HepG2 (cell line): Measurements from ENCODE around the gene SSR2. TPM values are rescaled to one million over a fixed set of nuclear protein-coding genes. Genes with fewer than 3 reads are reported as not detected.

Experiments used
- ARNT2 ChIP-seq: sonication (generic); formaldehyde crosslinking; IDR thresholded peaks from 2 replicates; pipeline ENCODE4 v1.8.0; 2022; ENCODE audit warnings: mild to moderate bottlenecking, low read depth, missing genetic modification reagents, moderate library complexity
- ERF ChIP-seq: IDR thresholded peaks from 2 replicates; pipeline ENCODE4 v1.6.1; 2018; ENCODE audit warnings: missing biosample characterization, missing genetic modification reagents
- IRF2 ChIP-seq: IDR thresholded peaks from 2 replicates; pipeline ENCODE4 v1.6.1; 2018; ENCODE audit warnings: missing genetic modification reagents, missing compliant biosample characterization
- KAT7 ChIP-seq: IDR thresholded peaks from 2 replicates; pipeline ENCODE4 v1.6.1; 2018; ENCODE audit warnings: borderline replicate concordance, missing compliant biosample characterization
- RAD21 ChIP-seq: fragments of 450-650 bp; formaldehyde crosslinking; IDR thresholded peaks from 2 replicates; pipeline ENCODE4 v1.5.0; 2020; ENCODE audit warnings: mild to moderate bottlenecking
- RARA ChIP-seq: IDR thresholded peaks from 2 replicates; pipeline ENCODE4 v1.6.1; 2016; ENCODE audit warnings: missing genetic modification reagents, missing compliant biosample characterization
- RCOR2 ChIP-seq: IDR thresholded peaks from 2 replicates; pipeline ENCODE4 v1.6.1; 2016; ENCODE audit warnings: missing biosample characterization, missing genetic modification reagents
- SMARCE1 ChIP-seq: fragments of 450-650 bp; IDR thresholded peaks from 2 replicates; pipeline ENCODE4 v1.6.1; 2017; ENCODE audit warnings: borderline replicate concordance
- ZNF10 ChIP-seq: sonication (generic); formaldehyde crosslinking; IDR thresholded peaks from 2 replicates; pipeline ENCODE4 v1.4.0; 2020; ENCODE audit warnings: mild to moderate bottlenecking, low read depth, missing genetic modification reagents, borderline replicate concordance
- ZNF317 ChIP-seq: sonication (generic); formaldehyde crosslinking; IDR thresholded peaks from 2 replicates; pipeline ENCODE4 v1.5.0; 2020; ENCODE audit warnings: mild to moderate bottlenecking, missing genetic modification reagents
- ZNF614 ChIP-seq: IDR thresholded peaks from 2 replicates; pipeline ENCODE4 v1.6.1; 2018; ENCODE audit warnings: missing biosample characterization, missing genetic modification reagents, inconsistent platforms, borderline replicate concordance
- polyA plus RNA-seq, 8 experiments: library from polyadenylated mRNA; depleted of rRNA in 3 of 8; stranded (reverse) in 7 of 8; unstranded in 1 of 8; fragments of >200 nt; fragmentation: Illumina TruSeq in 4 of 8; extraction: Trizol in 4 of 8; gene quantifications; 2 replicates each; pipeline versions ENCODE4 v1.2.1 to v1.2.3, GENCODE V29; 2011 to 2016; ENCODE audit warnings: low read depth in 4 of 8, missing spikeins in 1 of 8, mixed read lengths in 1 of 8; ENCODE audit not compliant: insufficient read depth in 1 of 8
- total RNA-seq, 5 experiments: library from RNA; depleted of rRNA; stranded (reverse); fragments of >200 nt; fragmentation: Illumina TruSeq; extraction: Trizol; gene quantifications; 2 replicates each; pipeline ENCODE4 v1.2.3, GENCODE V29; 2016; ENCODE audit warnings: low read depth in 1 of 5
- TF ChIP-seq, protein P1 (sequence below): sonication (generic); formaldehyde crosslinking; IDR thresholded peaks from 2 replicates; pipeline ENCODE4 v1.5.0; 2020; ENCODE audit warnings: mild to moderate bottlenecking, missing genetic modification reagents, borderline replicate concordance
- TF ChIP-seq, protein P2 (sequence below): sonication (generic); formaldehyde crosslinking; IDR thresholded peaks from 2 replicates; pipeline ENCODE4 v1.4.0; 2020; ENCODE audit warnings: missing genetic modification reagents, low read depth, mild to moderate bottlenecking, borderline replicate concordance
- TF ChIP-seq, protein P3 (sequence below): sonication (generic); formaldehyde crosslinking; IDR thresholded peaks from 2 replicates; pipeline ENCODE4 v1.5.0; 2020; ENCODE audit warnings: mild to moderate bottlenecking, missing genetic modification reagents, borderline replicate concordance
- TF ChIP-seq, protein P4 (sequence below): sonication (generic); formaldehyde crosslinking; IDR thresholded peaks from 2 replicates; pipeline ENCODE4 v1.5.0; 2020; ENCODE audit warnings: mild to moderate bottlenecking, missing genetic modification reagents, moderate library complexity

Gene SSR2
- total and polyA plus RNA-seq, 2 of the 13 experiments (the other 11 are each of a cell fraction or from before 2014, with no cell fraction given): 284 to 461 TPM

DNA sequence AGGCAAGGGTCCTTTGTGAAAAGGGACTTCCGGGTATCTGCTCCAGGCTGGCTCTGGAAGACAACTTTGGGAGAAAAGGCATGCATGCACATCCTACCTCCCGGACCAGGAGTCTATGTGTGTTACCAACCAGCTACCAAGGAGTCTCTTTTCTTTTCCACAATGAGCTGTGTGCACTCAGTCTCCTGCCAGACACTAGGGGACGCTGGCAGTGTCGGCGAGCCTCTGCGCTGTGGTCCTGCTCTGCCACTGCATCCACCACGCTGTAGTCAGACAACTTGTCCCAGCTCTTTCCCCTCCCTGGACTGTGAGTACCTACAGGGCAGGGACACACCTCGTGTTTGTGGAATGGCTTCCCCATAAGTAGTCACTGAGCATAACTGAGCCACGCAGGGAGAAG is 5.1 kb upstream of the SSR2 start (continued):
- TF ChIP-seq ERF (CRISPR knock-in tag) (no peak), ARNT2 (CRISPR knock-in tag) (0 out of 2 replicates have a peak, but pooled peaks have one; percentile 31), RARA (no peak), IRF2 (CRISPR knock-in tag) (0 out of 2 replicates have a peak, but pooled peaks have one; percentile 38), KAT7 (CRISPR knock-in tag) (no peak), ZNF10 (no peak), ZNF317 (CRISPR knock-in tag) (no peak), RCOR2 (CRISPR knock-in tag) (no peak), ZNF614 (0 out of 2 replicates have a peak, but pooled peaks have one; percentile 17), RAD21 (CRISPR knock-in tag) (peak; percentile 67; the same call in 1 of the 2 replicates), SMARCE1 (no peak)
- TF ChIP-seq, protein P1, sequence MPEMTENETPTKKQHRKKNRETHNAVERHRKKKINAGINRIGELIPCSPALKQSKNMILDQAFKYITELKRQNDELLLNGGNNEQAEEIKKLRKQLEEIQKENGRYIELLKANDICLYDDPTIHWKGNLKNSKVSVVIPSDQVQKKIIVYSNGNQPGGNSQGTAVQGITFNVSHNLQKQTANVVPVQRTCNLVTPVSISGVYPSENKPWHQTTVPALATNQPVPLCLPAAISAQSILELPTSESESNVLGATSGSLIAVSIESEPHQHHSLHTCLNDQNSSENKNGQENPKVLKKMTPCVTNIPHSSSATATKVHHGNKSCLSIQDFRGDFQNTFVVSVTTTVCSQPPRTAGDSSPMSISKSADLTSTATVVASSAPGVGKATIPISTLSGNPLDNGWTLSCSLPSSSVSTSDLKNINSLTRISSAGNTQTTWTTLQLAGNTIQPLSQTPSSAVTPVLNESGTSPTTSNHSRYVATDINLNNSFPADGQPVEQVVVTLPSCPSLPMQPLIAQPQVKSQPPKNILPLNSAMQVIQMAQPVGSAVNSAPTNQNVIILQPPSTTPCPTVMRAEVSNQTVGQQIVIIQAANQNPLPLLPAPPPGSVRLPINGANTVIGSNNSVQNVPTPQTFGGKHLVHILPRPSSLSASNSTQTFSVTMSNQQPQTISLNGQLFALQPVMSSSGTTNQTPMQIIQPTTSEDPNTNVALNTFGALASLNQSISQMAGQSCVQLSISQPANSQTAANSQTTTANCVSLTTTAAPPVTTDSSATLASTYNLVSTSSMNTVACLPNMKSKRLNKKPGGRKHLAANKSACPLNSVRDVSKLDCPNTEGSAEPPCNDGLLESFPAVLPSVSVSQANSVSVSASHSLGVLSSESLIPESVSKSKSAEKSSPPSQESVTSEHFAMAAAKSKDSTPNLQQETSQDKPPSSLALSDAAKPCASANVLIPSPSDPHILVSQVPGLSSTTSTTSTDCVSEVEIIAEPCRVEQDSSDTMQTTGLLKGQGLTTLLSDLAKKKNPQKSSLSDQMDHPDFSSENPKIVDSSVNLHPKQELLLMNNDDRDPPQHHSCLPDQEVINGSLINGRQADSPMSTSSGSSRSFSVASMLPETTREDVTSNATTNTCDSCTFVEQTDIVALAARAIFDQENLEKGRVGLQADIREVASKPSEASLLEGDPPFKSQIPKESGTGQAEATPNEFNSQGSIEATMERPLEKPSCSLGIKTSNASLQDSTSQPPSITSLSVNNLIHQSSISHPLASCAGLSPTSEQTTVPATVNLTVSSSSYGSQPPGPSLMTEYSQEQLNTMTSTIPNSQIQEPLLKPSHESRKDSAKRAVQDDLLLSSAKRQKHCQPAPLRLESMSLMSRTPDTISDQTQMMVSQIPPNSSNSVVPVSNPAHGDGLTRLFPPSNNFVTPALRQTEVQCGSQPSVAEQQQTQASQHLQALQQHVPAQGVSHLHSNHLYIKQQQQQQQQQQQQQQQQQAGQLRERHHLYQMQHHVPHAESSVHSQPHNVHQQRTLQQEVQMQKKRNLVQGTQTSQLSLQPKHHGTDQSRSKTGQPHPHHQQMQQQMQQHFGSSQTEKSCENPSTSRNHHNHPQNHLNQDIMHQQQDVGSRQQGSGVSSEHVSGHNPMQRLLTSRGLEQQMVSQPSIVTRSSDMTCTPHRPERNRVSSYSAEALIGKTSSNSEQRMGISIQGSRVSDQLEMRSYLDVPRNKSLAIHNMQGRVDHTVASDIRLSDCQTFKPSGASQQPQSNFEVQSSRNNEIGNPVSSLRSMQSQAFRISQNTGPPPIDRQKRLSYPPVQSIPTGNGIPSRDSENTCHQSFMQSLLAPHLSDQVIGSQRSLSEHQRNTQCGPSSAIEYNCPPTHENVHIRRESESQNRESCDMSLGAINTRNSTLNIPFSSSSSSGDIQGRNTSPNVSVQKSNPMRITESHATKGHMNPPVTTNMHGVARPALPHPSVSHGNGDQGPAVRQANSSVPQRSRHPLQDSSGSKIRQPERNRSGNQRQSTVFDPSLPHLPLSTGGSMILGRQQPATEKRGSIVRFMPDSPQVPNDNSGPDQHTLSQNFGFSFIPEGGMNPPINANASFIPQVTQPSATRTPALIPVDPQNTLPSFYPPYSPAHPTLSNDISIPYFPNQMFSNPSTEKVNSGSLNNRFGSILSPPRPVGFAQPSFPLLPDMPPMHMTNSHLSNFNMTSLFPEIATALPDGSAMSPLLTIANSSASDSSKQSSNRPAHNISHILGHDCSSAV: no peak
- TF ChIP-seq, protein P2, sequence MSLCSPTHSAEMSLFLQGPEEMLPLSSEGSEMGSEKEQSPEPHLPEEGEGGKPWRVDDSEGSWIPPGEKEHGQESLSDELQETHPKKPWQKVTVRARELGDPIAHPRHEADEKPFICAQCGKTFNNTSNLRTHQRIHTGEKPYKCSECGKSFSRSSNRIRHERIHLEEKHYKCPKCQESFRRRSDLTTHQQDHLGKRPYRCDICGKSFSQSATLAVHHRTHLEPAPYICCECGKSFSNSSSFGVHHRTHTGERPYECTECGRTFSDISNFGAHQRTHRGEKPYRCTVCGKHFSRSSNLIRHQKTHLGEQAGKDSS: 0 out of 2 replicates have a peak, but pooled peaks have one; percentile 39
- TF ChIP-seq, protein P3, sequence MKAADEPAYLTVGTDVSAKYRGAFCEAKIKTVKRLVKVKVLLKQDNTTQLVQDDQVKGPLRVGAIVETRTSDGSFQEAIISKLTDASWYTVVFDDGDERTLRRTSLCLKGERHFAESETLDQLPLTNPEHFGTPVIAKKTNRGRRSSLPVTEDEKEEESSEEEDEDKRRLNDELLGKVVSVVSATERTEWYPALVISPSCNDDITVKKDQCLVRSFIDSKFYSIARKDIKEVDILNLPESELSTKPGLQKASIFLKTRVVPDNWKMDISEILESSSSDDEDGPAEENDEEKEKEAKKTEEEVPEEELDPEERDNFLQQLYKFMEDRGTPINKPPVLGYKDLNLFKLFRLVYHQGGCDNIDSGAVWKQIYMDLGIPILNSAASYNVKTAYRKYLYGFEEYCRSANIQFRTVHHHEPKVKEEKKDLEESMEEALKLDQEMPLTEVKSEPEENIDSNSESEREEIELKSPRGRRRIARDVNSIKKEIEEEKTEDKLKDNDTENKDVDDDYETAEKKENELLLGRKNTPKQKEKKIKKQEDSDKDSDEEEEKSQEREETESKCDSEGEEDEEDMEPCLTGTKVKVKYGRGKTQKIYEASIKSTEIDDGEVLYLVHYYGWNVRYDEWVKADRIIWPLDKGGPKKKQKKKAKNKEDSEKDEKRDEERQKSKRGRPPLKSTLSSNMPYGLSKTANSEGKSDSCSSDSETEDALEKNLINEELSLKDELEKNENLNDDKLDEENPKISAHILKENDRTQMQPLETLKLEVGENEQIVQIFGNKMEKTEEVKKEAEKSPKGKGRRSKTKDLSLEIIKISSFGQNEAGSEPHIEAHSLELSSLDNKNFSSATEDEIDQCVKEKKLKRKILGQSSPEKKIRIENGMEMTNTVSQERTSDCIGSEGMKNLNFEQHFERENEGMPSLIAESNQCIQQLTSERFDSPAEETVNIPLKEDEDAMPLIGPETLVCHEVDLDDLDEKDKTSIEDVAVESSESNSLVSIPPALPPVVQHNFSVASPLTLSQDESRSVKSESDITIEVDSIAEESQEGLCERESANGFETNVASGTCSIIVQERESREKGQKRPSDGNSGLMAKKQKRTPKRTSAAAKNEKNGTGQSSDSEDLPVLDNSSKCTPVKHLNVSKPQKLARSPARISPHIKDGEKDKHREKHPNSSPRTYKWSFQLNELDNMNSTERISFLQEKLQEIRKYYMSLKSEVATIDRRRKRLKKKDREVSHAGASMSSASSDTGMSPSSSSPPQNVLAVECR (CRISPR knock-in tag): no peak; the same call in 1 of the 2 replicates
- TF ChIP-seq, protein P4, sequence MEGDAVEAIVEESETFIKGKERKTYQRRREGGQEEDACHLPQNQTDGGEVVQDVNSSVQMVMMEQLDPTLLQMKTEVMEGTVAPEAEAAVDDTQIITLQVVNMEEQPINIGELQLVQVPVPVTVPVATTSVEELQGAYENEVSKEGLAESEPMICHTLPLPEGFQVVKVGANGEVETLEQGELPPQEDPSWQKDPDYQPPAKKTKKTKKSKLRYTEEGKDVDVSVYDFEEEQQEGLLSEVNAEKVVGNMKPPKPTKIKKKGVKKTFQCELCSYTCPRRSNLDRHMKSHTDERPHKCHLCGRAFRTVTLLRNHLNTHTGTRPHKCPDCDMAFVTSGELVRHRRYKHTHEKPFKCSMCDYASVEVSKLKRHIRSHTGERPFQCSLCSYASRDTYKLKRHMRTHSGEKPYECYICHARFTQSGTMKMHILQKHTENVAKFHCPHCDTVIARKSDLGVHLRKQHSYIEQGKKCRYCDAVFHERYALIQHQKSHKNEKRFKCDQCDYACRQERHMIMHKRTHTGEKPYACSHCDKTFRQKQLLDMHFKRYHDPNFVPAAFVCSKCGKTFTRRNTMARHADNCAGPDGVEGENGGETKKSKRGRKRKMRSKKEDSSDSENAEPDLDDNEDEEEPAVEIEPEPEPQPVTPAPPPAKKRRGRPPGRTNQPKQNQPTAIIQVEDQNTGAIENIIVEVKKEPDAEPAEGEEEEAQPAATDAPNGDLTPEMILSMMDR: peak; percentile 84
